NB4 (cell line): Measurements from ENCODE around the gene ROBO1.

ENCODE experiments used
- POLR2A ChIP-seq: IDR thresholded peaks from 2 replicates; pipeline ENCODE4 v1.6.1; 2011; ENCODE audit warnings: mild to moderate bottlenecking; ENCODE audit not compliant: insufficient read length; ENCODE audit errors: extremely low read depth
- TF ChIP-seq, protein P1 (sequence below): IDR thresholded peaks from one replicate; pipeline ENCODE4 v1.5.1; 2012; ENCODE audit warnings: low read depth, low read length

DNA sequence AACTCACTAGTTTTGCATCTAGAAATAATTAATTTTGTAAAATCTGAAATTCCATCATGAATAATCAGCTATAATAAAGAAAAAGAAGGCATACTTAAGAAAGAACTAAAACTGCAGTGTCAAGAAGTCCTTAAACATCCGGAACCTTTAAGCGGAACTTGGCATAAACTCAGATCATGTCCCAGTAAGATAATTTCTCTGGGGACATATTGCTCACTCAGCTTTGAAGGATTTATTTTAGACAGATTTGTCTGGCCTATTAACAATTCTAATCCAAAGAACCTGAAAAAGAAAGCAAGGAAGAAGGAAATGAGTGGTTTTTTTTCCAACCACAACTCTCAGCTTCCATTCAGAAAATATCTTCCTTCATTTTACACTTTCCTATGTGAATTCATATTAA, 850.3 kb downstream of the ROBO1 start:
- TF ChIP-seq, protein P1, sequence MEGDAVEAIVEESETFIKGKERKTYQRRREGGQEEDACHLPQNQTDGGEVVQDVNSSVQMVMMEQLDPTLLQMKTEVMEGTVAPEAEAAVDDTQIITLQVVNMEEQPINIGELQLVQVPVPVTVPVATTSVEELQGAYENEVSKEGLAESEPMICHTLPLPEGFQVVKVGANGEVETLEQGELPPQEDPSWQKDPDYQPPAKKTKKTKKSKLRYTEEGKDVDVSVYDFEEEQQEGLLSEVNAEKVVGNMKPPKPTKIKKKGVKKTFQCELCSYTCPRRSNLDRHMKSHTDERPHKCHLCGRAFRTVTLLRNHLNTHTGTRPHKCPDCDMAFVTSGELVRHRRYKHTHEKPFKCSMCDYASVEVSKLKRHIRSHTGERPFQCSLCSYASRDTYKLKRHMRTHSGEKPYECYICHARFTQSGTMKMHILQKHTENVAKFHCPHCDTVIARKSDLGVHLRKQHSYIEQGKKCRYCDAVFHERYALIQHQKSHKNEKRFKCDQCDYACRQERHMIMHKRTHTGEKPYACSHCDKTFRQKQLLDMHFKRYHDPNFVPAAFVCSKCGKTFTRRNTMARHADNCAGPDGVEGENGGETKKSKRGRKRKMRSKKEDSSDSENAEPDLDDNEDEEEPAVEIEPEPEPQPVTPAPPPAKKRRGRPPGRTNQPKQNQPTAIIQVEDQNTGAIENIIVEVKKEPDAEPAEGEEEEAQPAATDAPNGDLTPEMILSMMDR: no peak
- no peak for TF ChIP-seq POLR2A
